HepG2 (cell line): ENCODE results near the gene LIME1. TPM values are rescaled to one million over a fixed set of nuclear protein-coding genes. Genes with fewer than 3 reads are reported as not detected.
A peak's percentile ranks its signal among the peaks of the same experiment; 100 is the strongest.

Experiments used
- AGO1 ChIP-seq: fragments of 200-400 bp; formaldehyde crosslinking; IDR thresholded peaks from 2 replicates; pipeline ENCODE4 v1.6.1; 2017; ENCODE audit warnings: mild to moderate bottlenecking, low read depth, low read length, moderate library complexity; ENCODE audit not compliant: poor library complexity, severe bottlenecking
- AGO2 ChIP-seq: fragments of 200-400 bp; formaldehyde crosslinking; optimal IDR thresholded peaks from 2 replicates; pipeline ENCODE3; 2017; ENCODE audit warnings: mild to moderate bottlenecking, low read depth, low read length, moderate library complexity
- ARNTL ChIP-seq: sonication (generic); formaldehyde crosslinking; IDR thresholded peaks from 2 replicates; pipeline ENCODE4 v1.4.0; 2020; ENCODE audit warnings: mild to moderate bottlenecking, missing genetic modification reagents
- GLI4 ChIP-seq: sonication (generic); formaldehyde crosslinking; IDR thresholded peaks from 2 replicates; pipeline ENCODE4 v1.5.1; 2020; ENCODE audit warnings: missing genetic modification reagents, mild to moderate bottlenecking, moderate library complexity, borderline replicate concordance
- HOXD1 ChIP-seq: sonication (generic); formaldehyde crosslinking; IDR thresholded peaks from 2 replicates; pipeline ENCODE4 v1.5.0; 2020; ENCODE audit warnings: missing genetic modification reagents
- MATR3 ChIP-seq: sonication (generic); formaldehyde crosslinking; IDR thresholded peaks from 2 replicates; pipeline ENCODE4 v1.4.0; 2020; ENCODE audit warnings: missing genetic modification reagents
- ZFP36L2 ChIP-seq: sonication (generic); formaldehyde crosslinking; IDR thresholded peaks from 2 replicates; pipeline ENCODE4 v1.4.0; 2020; ENCODE audit warnings: missing genetic modification reagents
- ZNF460 ChIP-seq: sonication (generic); formaldehyde crosslinking; IDR thresholded peaks from 2 replicates; pipeline ENCODE4 v1.5.1; 2020; ENCODE audit warnings: missing genetic modification reagents, mild to moderate bottlenecking, borderline replicate concordance
- ZNF773 ChIP-seq: sonication (generic); formaldehyde crosslinking; IDR thresholded peaks from 2 replicates; pipeline ENCODE4 v1.4.0; 2020; ENCODE audit warnings: missing genetic modification reagents, borderline replicate concordance
- polyA plus RNA-seq, 8 experiments: library from polyadenylated mRNA; depleted of rRNA in 3 of 8; stranded (reverse) in 7 of 8; unstranded in 1 of 8; fragments of >200 nt; fragmentation: Illumina TruSeq in 4 of 8; extraction: Trizol in 4 of 8; gene quantifications; 2 replicates each; pipeline versions ENCODE4 v1.2.1 to v1.2.3, GENCODE V29; 2011 to 2016; ENCODE audit warnings: low read depth in 4 of 8, missing spikeins in 1 of 8, mixed read lengths in 1 of 8; ENCODE audit not compliant: insufficient read depth in 1 of 8
- total RNA-seq, 5 experiments: library from RNA; depleted of rRNA; stranded (reverse); fragments of >200 nt; fragmentation: Illumina TruSeq; extraction: Trizol; gene quantifications; 2 replicates each; pipeline ENCODE4 v1.2.3, GENCODE V29; 2016; ENCODE audit warnings: low read depth in 1 of 5
- TF ChIP-seq, protein P1 (sequence below): IDR thresholded peaks from 2 replicates; pipeline ENCODE4 v1.6.1; 2016; ENCODE audit warnings: low read depth, borderline replicate concordance
- TF ChIP-seq, protein P2 (sequence below): sonication (generic); formaldehyde crosslinking; IDR thresholded peaks from 2 replicates; pipeline ENCODE4 v1.8.0; 2022; ENCODE audit warnings: missing genetic modification reagents, low read depth, mild to moderate bottlenecking, borderline replicate concordance
- TF ChIP-seq, protein P3 (sequence below): sonication (generic); formaldehyde crosslinking; IDR thresholded peaks from 2 replicates; pipeline ENCODE4 v1.4.0; 2020; ENCODE audit warnings: missing genetic modification reagents
- TF ChIP-seq, protein P4 (sequence below): sonication (generic); formaldehyde crosslinking; IDR thresholded peaks from 2 replicates; pipeline ENCODE4 v1.8.0; 2023; ENCODE audit warnings: mild to moderate bottlenecking, missing genetic modification reagents
- TF ChIP-seq, protein P5 (sequence below): sonication (generic); formaldehyde crosslinking; IDR thresholded peaks from 2 replicates; pipeline ENCODE4 v1.4.0; 2020; ENCODE audit warnings: missing genetic modification reagents
- TF ChIP-seq, protein P6 (sequence below): sonication (generic); formaldehyde crosslinking; IDR thresholded peaks from 2 replicates; pipeline ENCODE4 v1.5.1; 2020; ENCODE audit warnings: mild to moderate bottlenecking, missing genetic modification reagents, borderline replicate concordance

The LIME1 gene
- total and polyA plus RNA-seq, 2 of the 13 experiments (the other 11 are each of a cell fraction or from before 2014, with no cell fraction given) = 13.0 to 61.5 TPM

DNA sequence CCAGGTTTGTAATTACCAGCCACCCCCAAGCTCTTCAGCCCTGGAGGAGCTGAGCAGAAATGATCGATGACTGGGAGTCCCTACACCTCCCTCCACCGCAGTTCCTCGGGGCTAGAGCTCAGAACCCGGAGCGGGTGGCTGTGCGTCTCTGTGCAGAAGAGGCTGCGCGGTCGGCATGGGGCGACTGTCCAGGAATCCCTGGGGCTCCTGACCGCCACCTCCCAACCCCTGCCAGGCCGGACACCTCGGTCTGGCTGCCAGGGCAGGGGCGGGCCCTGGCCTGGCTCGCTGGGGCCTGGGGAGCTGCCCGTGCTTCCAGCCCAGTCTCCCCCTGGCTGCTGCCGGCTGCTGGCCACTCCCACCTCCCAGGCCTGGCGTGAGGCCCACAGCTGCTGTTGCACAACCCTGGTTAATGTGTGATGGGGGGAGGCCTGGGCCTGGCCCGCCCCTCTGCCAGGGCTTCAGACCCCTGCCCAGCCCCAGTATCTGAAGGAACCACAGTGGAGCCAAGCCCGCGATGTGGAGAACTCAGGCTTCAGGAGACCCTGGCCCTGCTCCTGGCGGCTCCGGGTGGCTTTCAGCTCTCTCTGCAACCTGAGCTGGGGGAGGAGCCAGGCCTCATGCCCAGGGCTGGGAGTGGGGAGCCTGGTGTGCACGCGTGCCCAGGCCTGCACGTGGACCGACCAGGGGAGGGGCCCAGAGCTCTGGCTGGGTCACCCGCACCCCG lies 4.3 kb downstream of the LIME1 start (continued):
- TF ChIP-seq GLI4 (CRISPR knock-in tag) = peak; percentile 95; the same call in 1 of the 2 replicates
- peak; percentile 99 for TF ChIP-seq ARNTL
- peak; percentile 97 for TF ChIP-seq HOXD1 (CRISPR knock-in tag)
- TF ChIP-seq ZNF773 (CRISPR knock-in tag) = peak; percentile 71; the same call in 1 of the 2 replicates
- TF ChIP-seq, protein P1, sequence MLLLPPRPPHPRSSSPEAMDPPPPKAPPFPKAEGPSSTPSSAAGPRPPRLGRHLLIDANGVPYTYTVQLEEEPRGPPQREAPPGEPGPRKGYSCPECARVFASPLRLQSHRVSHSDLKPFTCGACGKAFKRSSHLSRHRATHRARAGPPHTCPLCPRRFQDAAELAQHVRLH = peak; percentile 95
- TF ChIP-seq, protein P2, sequence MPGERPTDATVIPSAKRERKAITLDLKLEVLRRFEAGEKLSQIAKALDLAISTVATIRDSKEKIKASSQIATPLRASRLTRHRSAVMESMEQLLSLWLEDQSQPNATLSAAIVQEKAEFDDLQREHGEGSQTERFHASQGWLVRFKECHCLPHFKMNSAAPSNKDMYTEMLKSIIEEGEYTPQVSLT (CRISPR knock-in tag) = peak; percentile 36; the same call in 1 of the 2 replicates
- no peak; the same call in 1 of the 2 replicates for TF ChIP-seq ZNF460 (CRISPR knock-in tag)
- TF ChIP-seq, protein P3, sequence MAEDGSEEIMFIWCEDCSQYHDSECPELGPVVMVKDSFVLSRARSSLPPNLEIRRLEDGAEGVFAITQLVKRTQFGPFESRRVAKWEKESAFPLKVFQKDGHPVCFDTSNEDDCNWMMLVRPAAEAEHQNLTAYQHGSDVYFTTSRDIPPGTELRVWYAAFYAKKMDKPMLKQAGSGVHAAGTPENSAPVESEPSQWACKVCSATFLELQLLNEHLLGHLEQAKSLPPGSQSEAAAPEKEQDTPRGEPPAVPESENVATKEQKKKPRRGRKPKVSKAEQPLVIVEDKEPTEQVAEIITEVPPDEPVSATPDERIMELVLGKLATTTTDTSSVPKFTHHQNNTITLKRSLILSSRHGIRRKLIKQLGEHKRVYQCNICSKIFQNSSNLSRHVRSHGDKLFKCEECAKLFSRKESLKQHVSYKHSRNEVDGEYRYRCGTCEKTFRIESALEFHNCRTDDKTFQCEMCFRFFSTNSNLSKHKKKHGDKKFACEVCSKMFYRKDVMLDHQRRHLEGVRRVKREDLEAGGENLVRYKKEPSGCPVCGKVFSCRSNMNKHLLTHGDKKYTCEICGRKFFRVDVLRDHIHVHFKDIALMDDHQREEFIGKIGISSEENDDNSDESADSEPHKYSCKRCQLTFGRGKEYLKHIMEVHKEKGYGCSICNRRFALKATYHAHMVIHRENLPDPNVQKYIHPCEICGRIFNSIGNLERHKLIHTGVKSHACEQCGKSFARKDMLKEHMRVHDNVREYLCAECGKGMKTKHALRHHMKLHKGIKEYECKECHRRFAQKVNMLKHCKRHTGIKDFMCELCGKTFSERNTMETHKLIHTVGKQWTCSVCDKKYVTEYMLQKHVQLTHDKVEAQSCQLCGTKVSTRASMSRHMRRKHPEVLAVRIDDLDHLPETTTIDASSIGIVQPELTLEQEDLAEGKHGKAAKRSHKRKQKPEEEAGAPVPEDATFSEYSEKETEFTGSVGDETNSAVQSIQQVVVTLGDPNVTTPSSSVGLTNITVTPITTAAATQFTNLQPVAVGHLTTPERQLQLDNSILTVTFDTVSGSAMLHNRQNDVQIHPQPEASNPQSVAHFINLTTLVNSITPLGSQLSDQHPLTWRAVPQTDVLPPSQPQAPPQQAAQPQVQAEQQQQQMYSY (CRISPR knock-in tag) = peak; percentile 79
- peak; percentile 96 for TF ChIP-seq AGO2
- TF ChIP-seq ZFP36L2 = peak; percentile 4; the same call in 1 of the 2 replicates
- TF ChIP-seq, protein P4, sequence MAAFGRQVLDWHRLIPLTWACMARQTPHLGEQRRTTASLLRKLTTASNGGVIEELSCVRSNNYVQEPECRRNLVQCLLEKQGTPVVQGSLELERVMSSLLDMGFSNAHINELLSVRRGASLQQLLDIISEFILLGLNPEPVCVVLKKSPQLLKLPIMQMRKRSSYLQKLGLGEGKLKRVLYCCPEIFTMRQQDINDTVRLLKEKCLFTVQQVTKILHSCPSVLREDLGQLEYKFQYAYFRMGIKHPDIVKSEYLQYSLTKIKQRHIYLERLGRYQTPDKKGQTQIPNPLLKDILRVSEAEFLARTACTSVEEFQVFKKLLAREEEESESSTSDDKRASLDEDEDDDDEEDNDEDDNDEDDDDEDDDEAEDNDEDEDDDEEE (CRISPR knock-in tag) = 0 out of 2 replicates have a peak, but pooled peaks have one; percentile 49
- no peak for TF ChIP-seq MATR3
- TF ChIP-seq, protein P5, sequence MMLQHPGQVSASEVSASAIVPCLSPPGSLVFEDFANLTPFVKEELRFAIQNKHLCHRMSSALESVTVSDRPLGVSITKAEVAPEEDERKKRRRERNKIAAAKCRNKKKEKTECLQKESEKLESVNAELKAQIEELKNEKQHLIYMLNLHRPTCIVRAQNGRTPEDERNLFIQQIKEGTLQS (CRISPR knock-in tag) = peak; percentile 43; the same call in 1 of the 2 replicates
- peak; percentile 90 for TF ChIP-seq AGO1
- TF ChIP-seq, protein P6, sequence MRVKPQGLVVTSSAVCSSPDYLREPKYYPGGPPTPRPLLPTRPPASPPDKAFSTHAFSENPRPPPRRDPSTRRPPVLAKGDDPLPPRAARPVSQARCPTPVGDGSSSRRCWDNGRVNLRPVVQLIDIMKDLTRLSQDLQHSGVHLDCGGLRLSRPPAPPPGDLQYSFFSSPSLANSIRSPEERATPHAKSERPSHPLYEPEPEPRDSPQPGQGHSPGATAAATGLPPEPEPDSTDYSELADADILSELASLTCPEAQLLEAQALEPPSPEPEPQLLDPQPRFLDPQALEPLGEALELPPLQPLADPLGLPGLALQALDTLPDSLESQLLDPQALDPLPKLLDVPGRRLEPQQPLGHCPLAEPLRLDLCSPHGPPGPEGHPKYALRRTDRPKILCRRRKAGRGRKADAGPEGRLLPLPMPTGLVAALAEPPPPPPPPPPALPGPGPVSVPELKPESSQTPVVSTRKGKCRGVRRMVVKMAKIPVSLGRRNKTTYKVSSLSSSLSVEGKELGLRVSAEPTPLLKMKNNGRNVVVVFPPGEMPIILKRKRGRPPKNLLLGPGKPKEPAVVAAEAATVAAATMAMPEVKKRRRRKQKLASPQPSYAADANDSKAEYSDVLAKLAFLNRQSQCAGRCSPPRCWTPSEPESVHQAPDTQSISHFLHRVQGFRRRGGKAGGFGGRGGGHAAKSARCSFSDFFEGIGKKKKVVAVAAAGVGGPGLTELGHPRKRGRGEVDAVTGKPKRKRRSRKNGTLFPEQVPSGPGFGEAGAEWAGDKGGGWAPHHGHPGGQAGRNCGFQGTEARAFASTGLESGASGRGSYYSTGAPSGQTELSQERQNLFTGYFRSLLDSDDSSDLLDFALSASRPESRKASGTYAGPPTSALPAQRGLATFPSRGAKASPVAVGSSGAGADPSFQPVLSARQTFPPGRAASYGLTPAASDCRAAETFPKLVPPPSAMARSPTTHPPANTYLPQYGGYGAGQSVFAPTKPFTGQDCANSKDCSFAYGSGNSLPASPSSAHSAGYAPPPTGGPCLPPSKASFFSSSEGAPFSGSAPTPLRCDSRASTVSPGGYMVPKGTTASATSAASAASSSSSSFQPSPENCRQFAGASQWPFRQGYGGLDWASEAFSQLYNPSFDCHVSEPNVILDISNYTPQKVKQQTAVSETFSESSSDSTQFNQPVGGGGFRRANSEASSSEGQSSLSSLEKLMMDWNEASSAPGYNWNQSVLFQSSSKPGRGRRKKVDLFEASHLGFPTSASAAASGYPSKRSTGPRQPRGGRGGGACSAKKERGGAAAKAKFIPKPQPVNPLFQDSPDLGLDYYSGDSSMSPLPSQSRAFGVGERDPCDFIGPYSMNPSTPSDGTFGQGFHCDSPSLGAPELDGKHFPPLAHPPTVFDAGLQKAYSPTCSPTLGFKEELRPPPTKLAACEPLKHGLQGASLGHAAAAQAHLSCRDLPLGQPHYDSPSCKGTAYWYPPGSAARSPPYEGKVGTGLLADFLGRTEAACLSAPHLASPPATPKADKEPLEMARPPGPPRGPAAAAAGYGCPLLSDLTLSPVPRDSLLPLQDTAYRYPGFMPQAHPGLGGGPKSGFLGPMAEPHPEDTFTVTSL (CRISPR knock-in tag) = peak; percentile 35; the same call in 1 of the 2 replicates
